Bone marrow (tissue), 2 donors: Measurements from ENCODE around the gene GALNT9.
"Not testable (repeated sequence)": the region's sequence is repeated elsewhere in the genome, so short reads cannot be mapped to it uniquely, and the experiment has no call there.

Source experiments
- DNase-seq, 2 donors: peaks; one replicate each; lab custom pipeline; 2025; lab: John Stamatoyannopoulos, UW

The GALNT9 gene

GRCh38 chr12:132279184-132279889 is 50.1 kb downstream of the GALNT9 start:
- no peak for DNase-seq

- no peak for DNase-seq
Observed at GRCh38 chr12:132278401-132279183, 50.8 kb downstream of the GALNT9 start.

GRCh38 chr12:132277949-132278348 is 51.4 kb downstream of the GALNT9 start:
- no peak for DNase-seq

GRCh38 chr12:132277374-132277941 is 51.9 kb downstream of the GALNT9 start:
- no peak for DNase-seq

- no peak for DNase-seq
Observed at GRCh38 chr12:132276827-132277373, 52.5 kb downstream of the GALNT9 start.

GRCh38 chr12:132276066-132276826 is 53.1 kb downstream of the GALNT9 start:
- DNase-seq, result no peak

- DNase-seq, result no peak
Observed at GRCh38 chr12:132275631-132276030, 53.8 kb downstream of the GALNT9 start.

- no peak for DNase-seq
Observed at GRCh38 chr12:132275110-132275531, 54.3 kb downstream of the GALNT9 start.

- no peak for DNase-seq
Observed at GRCh38 chr12:132273992-132274334, 55.4 kb downstream of the GALNT9 start.

GRCh38 chr12:132272711-132273110 is 56.7 kb downstream of the GALNT9 start:
- DNase-seq, result no peak

GRCh38 chr12:132271755-132272092 is 57.7 kb downstream of the GALNT9 start:
- no peak for DNase-seq

GRCh38 chr12:132270969-132271754 is 58.2 kb downstream of the GALNT9 start:
- no peak for DNase-seq

GRCh38 chr12:132270516-132270915 is 58.9 kb downstream of the GALNT9 start:
- no peak for DNase-seq

GRCh38 chr12:132269271-132269968 is 60.0 kb downstream of the GALNT9 start:
- no peak for DNase-seq

- DNase-seq, result peak in 1 of 2 donors; percentile 10
Observed at GRCh38 chr12:132268674-132269073, 60.7 kb downstream of the GALNT9 start.

- DNase-seq, result no peak
Observed at GRCh38 chr12:132267873-132268272, 61.5 kb downstream of the GALNT9 start.

GRCh38 chr12:132266802-132267201 is 62.6 kb downstream of the GALNT9 start:
- no peak for DNase-seq

- no peak for DNase-seq
Observed at GRCh38 chr12:132266370-132266769, 63.0 kb downstream of the GALNT9 start.

- not testable (repeated sequence) for DNase-seq
Observed at GRCh38 chr12:132265822-132266221, 63.6 kb downstream of the GALNT9 start.

- DNase-seq, result no peak
Observed at GRCh38 chr12:132265056-132265800, 64.2 kb downstream of the GALNT9 start.
